RWPE1 (cell line): Measurements from ENCODE around the gene FLNC.

Experiments used
- CTCF ChIA-PET: fragments of 350-600 bp; sonication (Branson Sonifier 250); formaldehyde crosslinking; extraction: SDS; loops from one replicate; lab custom pipeline; 2021; lab: Yijun Ruan, JAX
- POLR2A ChIA-PET: fragments of 400-600 bp; formaldehyde crosslinking; extraction: SDS; loops from one replicate; lab custom pipeline; 2020; ENCODE audit warnings: antibody characterized with exemption; ENCODE audit not compliant: low non-redundant PET; lab: Yijun Ruan, JAX
- DNase-seq: peaks from one replicate; pipeline ENCODE4 v3.0.0; 2012; ENCODE audit warnings: low spot score
- H3K27ac ChIP-seq: fragments of 450-650 bp; 2 replicates; pipeline ENCODE4 v1.5.1; 2017
- TF ChIP-seq, protein P1 (sequence below): fragments of 450-650 bp; conservative IDR thresholded peaks from 2 replicates; pipeline ENCODE4 v1.5.1; 2017; ENCODE audit warnings: low read depth, mild to moderate bottlenecking

The FLNC gene

DNA sequence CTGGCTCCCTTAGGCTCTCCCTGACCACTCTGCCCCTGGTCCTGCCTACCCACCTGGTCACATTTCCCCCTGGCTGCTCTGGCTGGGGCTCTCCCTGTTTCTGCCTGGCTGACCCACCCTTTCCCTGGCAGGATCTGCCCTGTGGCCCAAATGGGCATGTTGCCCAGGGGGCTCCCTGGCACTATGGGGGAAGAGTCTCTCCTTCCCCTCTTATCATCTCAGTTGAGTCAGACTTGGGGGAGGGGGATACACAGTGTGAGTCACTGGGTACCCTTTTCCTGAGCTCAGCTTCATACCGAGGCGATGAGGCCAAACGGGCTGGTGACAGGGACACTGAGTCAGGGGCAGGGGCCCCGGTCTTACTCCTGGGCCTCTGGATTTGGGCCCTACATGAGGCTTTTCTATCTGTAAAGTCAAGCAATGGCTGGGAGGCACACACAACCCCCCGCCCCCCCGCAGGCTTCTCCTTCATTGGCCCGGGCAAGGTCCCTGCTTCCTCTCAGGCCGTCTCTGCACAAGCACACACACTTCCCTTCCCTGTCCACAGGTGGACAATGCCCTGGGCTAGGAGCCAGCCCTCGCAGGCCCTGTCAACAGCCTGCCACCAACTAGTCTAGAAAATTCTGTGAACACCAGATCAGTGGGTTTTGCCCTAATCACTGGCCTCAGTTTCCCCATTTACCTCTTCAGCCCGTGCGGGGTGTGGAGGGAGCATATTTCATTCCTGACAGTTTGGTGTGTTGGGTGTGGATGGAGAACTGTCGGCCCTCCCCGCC is 627 bp upstream of the FLNC start:
- TF ChIP-seq, protein P1, sequence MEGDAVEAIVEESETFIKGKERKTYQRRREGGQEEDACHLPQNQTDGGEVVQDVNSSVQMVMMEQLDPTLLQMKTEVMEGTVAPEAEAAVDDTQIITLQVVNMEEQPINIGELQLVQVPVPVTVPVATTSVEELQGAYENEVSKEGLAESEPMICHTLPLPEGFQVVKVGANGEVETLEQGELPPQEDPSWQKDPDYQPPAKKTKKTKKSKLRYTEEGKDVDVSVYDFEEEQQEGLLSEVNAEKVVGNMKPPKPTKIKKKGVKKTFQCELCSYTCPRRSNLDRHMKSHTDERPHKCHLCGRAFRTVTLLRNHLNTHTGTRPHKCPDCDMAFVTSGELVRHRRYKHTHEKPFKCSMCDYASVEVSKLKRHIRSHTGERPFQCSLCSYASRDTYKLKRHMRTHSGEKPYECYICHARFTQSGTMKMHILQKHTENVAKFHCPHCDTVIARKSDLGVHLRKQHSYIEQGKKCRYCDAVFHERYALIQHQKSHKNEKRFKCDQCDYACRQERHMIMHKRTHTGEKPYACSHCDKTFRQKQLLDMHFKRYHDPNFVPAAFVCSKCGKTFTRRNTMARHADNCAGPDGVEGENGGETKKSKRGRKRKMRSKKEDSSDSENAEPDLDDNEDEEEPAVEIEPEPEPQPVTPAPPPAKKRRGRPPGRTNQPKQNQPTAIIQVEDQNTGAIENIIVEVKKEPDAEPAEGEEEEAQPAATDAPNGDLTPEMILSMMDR, result no peak

DNA sequence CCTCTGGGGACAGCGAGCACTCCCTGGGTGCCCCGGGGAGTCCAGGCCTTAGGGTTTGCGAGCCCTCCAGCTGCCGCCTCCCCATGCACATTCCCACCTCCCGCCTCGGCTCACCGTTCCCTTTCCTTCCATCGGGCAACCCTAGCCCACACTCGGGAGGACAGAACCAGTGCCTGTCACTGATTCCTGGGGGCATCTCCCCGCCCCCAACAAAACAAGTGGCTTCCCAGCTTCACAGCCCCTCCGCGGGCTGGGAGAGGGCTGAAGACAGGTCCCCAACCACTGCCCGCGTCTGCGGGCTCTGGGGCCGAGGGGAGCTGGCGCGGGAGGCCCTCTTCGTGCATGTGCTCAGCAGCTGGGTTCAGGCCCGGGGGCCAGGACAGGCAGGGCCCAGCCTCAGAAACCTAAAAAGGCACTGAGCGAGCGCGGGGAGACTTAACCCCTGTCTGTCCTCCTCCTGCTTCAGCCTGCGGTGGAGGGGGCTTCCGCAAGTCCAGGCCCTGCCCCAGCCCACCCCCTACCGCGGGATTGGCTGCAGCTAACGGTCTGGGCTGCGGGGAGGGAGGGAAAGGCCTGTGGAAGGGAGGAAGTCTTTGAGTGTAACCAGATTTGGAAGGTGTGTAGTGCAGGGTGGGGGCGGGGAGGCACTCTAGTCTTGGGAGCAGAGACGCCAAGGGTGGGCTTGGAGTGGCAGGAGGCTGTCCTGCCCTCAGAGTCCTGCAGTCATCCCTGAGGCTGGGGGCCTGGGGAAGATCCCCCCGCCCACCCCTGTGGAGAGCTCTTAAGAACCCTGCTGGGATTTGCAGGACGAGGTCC is 1.2 kb downstream of the FLNC start:
- ChIA-PET POLR2A (interaction anchor here (0.6 kb wide), 1 partner anchor 89 kb away, joined by 5 read pairs; no protein-coding TSS in a partner anchor), CTCF (no interaction called here)
- H3K27ac ChIP-seq, result no peak overlapping the region
- TF ChIP-seq, protein P1, result no peak
- no peak for DNase-seq

More for the DNA sequence above, 627 bp upstream of the FLNC start:
- no peak for DNase-seq
- H3K27ac ChIP-seq, result no peak overlapping the region
- ChIA-PET CTCF (interaction anchor here (0.8 kb wide), 1 partner anchor 483 kb away, joined by 5 read pairs; no protein-coding TSS in a partner anchor), POLR2A (no interaction called here)

DNA sequence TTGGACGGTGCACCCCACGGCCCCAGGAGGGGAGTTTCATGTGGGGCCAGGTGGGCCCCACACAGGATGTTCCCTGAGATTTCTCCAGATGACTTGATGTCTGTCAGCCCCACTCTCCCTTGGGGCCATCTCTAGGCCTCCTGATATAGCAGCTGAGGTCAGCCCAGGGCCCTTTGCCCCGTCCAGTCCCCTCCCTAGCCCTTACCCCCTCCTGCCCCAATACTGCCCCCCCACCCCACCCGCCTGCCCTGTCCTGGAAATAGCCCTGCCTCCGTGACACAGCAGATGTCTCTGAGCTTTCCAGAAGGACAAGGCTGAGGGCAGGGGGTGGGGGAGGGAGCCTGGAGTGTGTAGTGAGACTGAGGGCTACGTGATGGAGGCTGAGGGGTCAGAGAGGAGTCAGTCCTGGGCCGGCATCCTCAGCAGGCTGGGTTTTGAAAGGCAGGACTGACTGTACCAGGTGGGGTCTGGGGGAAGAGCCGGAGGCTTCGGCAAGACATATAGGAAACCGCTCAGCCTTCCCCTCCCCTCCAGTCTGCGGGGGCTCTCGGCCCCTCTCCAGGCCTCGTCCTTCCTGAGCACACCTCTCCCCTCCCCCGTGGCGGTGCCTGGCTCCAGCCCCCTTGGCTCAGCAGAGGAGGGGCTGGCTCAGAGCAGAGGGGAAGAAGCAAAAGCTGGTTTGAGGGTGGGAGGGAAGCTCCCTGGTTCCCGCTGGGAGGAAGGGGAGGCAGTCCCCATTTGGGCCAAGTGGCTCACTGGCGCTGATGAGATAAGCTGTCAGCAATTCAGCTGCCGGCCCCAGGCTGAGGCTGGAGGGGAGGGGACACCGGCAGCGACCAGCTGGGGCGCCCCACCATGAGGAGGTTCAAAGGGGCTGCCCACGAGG is 2.0 kb downstream of the FLNC start:
- ChIA-PET POLR2A (interaction anchor here (0.6 kb wide), 1 partner anchor 90 kb away, joined by 5 read pairs; no protein-coding TSS in a partner anchor), CTCF (interaction anchor here (0.5 kb wide), 1 partner anchor 249 kb away, joined by 3 read pairs; no protein-coding TSS in a partner anchor)
- no peak overlapping the region for H3K27ac ChIP-seq
- TF ChIP-seq, protein P1, result no peak
- DNase-seq, result no peak

DNA sequence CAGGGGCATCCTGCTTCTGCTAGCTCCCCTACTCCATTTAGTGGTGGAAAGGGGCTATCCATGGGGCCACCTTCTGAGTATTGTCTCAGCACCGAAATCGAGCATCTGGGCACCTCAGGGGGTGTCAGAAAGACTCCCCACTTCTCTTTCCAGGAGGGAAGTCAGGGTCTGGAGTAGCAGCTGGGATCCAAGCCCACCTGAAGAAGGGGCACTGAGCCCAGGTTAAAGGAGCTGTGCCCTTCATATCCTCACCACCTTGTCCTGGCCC is 2.6 kb downstream of the FLNC start:
- no peak overlapping the region for H3K27ac ChIP-seq
- TF ChIP-seq, protein P1, result no peak
- ChIA-PET POLR2A (no interaction called here), CTCF (interaction anchor here (0.5 kb wide), 1 partner anchor 248 kb away, joined by 3 read pairs; no protein-coding TSS in a partner anchor)
- no peak for DNase-seq

DNA sequence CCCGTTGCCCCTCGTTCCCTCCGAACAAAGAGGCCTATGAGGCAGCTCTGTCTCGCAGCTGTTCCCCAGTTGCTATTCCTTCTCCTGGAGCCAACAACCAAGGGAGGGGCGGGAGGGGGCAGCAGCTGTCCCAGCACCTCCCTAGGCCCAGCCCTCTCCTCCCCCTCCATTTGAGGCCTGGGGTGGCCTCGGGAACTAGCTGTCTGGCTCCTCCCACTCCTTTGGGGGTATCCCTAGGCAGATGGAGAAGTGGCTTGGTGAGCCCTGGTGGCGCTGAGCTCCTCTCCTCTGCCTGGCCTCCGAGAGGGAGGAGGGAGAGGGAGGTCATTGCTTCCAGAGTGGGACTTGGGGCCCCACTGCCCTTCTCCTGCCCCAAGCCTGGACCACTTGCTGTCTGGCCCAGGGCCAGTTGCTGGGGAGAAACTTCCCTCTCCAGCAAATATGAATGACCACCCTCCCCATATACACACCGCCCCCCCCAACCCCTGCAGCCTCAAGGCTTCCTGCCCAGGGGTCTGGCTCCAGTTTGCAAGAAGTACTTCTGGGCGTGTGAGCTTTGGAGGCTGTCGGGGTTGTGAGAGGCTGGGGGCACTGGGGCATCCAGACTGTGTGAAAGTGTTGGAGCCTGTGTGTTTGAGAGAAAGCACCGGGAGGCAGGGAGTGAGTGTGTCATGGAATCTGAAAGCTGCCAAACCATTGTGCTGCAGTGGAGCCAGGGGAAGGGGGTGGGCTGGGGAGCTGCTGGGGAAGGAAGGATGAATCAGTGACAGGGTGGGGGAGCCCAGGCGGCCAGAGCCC is 3.1 kb downstream of the FLNC start:
- H3K27ac ChIP-seq, result no peak overlapping the region
- CTCF ChIA-PET, result interaction anchor here (0.5 kb wide), 1 partner anchor 248 kb away, joined by 3 read pairs; no protein-coding TSS in a partner anchor
- POLR2A ChIA-PET, result no interaction called here
- TF ChIP-seq, protein P1, result no peak
- no peak for DNase-seq
